Thymus (tissue), 11 donors: ENCODE measurements around the gene PKIB. TPM values are rescaled to one million over a fixed set of nuclear protein-coding genes. Genes with fewer than 3 reads are reported as not detected.
A peak's percentile ranks its signal among the peaks of the same experiment; 100 is the strongest.

Experiments
- DNase-seq, 9 donors: peaks; one replicate each; pipeline ENCODE4 v3.0.0-alpha.2; 2013; ENCODE audit warnings: low spot score in 9 of 9, low read depth in 6 of 9, missing footprints in 1 of 9
- H3K27ac ChIP-seq, 2 donors: one replicate each; pipeline ENCODE4 v1.5.1; 2013; ENCODE audit warnings: control low read depth in 1 of 2, low read depth in 1 of 2, low read length in 1 of 2, mild to moderate bottlenecking in 1 of 2, moderate library complexity in 1 of 2
- H3K27me3 ChIP-seq, 2 donors: one replicate each; pipeline ENCODE4 v1.5.1; 2013; ENCODE audit warnings: low read length in 1 of 2; ENCODE audit not compliant: control insufficient read depth in 2 of 2, insufficient read depth in 1 of 2
- H3K36me3 ChIP-seq, 2 donors: one replicate each; pipeline ENCODE4 v1.5.1; 2013; ENCODE audit warnings: low read length in 1 of 2, mild to moderate bottlenecking in 1 of 2, moderate library complexity in 1 of 2; ENCODE audit not compliant: control insufficient read depth in 2 of 2, insufficient read depth in 2 of 2
- H3K4me1 ChIP-seq, 2 donors: one replicate each; pipeline ENCODE4 v1.5.1; 2013; ENCODE audit warnings: low read length in 2 of 2; ENCODE audit not compliant: control insufficient read depth in 2 of 2, insufficient read depth in 2 of 2
- H3K4me3 ChIP-seq, 2 donors: one replicate each; pipeline ENCODE4 v1.5.1; 2013; ENCODE audit warnings: low read length in 2 of 2, control low read depth in 1 of 2, mild to moderate bottlenecking in 1 of 2
- H3K9me3 ChIP-seq, 2 donors: one replicate each; pipeline ENCODE4 v1.5.1; 2013; ENCODE audit warnings: low read length in 1 of 2, mild to moderate bottlenecking in 1 of 2; ENCODE audit not compliant: control insufficient read depth in 2 of 2, insufficient read depth in 1 of 2
- WGBS: extraction: QIAGEN DNeasy Blood & Tissue Kit; methylation state at CpG from one replicate; pipeline ENCODE4 v1.1.7; 2013; 5-methylcytosine and 5-hydroxymethylcytosine counted together
- polyA plus RNA-seq: library from polyadenylated mRNA; stranded (reverse); fragments of 200-250 nt; gene quantifications from one replicate; pipeline ENCODE4 v1.2.3, GENCODE V29; 2013
- total RNA-seq: library from RNA; stranded (reverse); fragments of 120-200 nt; gene quantifications from one replicate; pipeline ENCODE4 v1.2.4, GENCODE V29; 2013
- donor health status: healthy.

PKIB gene
- total and polyA plus RNA-seq, 2 donors, result 7.0 to 8.0 TPM

DNA sequence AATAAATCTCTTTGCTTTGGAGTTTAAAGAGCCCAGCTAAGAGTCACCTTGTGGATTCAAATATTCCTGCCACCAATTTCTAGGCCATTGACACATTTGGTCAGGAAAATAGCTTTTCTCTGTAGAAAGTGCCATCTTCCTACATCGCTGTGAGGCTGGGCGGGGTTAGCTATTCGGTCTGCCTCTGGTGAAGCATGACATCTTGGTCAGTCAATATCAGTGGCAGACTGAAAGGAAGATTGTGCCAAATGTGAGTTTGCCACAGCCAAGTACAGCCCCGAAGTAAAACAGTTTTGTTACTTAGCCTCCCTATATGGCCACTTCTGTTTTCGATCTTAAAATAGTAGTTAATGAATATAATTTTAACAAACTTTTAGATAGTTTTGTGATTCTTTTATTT, 103.9 kb downstream of the PKIB start:
- WGBS, result 94% methylated on average over 5 of the region's 5 CpGs
- DNase-seq, result no peak
- no peaks in the 10 kb centered on the region for H3K4me1 ChIP-seq
- no peaks in the 10 kb centered on the region for H3K27me3 ChIP-seq
- no peak overlapping the region for H3K4me3 ChIP-seq
- H3K9me3 ChIP-seq, result no peaks in the 10 kb centered on the region
- H3K36me3 ChIP-seq, result no peaks in the 10 kb centered on the region
- H3K27ac ChIP-seq, result no peak overlapping the region

- DNase-seq, result no peak
- H3K27ac ChIP-seq, result no peak overlapping the region
- no peaks in the 10 kb centered on the region for H3K9me3 ChIP-seq
- no peaks in the 10 kb centered on the region for H3K4me1 ChIP-seq
- WGBS, result 92% methylated on average over 2 of the region's 2 CpGs
- no peak overlapping the region for H3K4me3 ChIP-seq
- no peaks in the 10 kb centered on the region for H3K36me3 ChIP-seq
- no peaks in the 10 kb centered on the region for H3K27me3 ChIP-seq
These were observed 105.5 kb downstream of the PKIB start for GRCh38 chr6:122715725-122716124.

DNA sequence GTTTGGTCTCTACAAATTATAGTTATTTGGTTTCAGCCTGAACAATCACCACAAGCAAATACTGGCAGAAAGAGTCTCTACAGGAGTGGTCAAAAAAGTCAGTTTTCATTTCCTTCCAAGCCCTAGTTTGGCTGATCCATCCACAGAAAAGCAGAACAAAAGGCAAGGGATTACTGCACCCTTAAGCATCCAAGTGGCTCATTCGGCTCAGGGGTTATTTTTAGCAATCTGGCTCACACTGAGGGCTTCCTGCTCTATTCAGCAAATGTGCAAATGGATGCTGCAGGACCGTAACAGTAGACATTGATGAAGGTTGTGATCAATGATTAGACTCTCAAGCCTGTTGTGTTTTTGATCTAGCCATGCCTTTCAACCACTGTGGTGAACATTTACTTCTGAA, 107.1 kb downstream of the PKIB start:
- Histone ChIP-seq H3K27ac (no peak overlapping the region), H3K9me3 (no peaks in the 10 kb centered on the region), H3K27me3 (no peaks in the 10 kb centered on the region), H3K4me3 (no peak overlapping the region), H3K36me3 (no peaks in the 10 kb centered on the region), H3K4me1 (no peaks in the 10 kb centered on the region)
- peak in 1 of 9 donors; percentile 17 for DNase-seq
- 43% methylated on average over 2 of the region's 2 CpGs for WGBS

- no peaks in the 10 kb centered on the region for H3K36me3 ChIP-seq
- no peak overlapping the region for H3K27ac ChIP-seq
- H3K27me3 ChIP-seq, result no peaks in the 10 kb centered on the region
- H3K9me3 ChIP-seq, result no peaks in the 10 kb centered on the region
- H3K4me3 ChIP-seq, result no peak overlapping the region
- DNase-seq, result no peak
- no peaks in the 10 kb centered on the region for H3K4me1 ChIP-seq
- WGBS, result 91% methylated on average over 4 of the region's 4 CpGs
These were observed 108.4 kb downstream of the PKIB start for GRCh38 chr6:122718616-122719015.

GRCh38 chr6:122719176-122719575, 109.0 kb downstream of the PKIB start:
- Histone ChIP-seq H3K27me3 (no peaks in the 10 kb centered on the region), H3K9me3 (no peaks in the 10 kb centered on the region), H3K36me3 (no peaks in the 10 kb centered on the region), H3K4me3 (no peak overlapping the region), H3K27ac (no peak overlapping the region), H3K4me1 (no peaks in the 10 kb centered on the region)
- DNase-seq, result no peak

GRCh38 chr6:122722746-122723145, 112.5 kb downstream of the PKIB start:
- Histone ChIP-seq H3K4me3 (no peak overlapping the region), H3K36me3 (no peaks in the 10 kb centered on the region), H3K27me3 (no peaks in the 10 kb centered on the region), H3K27ac (no peak overlapping the region), H3K4me1 (no peaks in the 10 kb centered on the region), H3K9me3 (no peaks in the 10 kb centered on the region)
- 94% methylated on average over 4 of the region's 4 CpGs for WGBS
- DNase-seq, result no peak

DNA sequence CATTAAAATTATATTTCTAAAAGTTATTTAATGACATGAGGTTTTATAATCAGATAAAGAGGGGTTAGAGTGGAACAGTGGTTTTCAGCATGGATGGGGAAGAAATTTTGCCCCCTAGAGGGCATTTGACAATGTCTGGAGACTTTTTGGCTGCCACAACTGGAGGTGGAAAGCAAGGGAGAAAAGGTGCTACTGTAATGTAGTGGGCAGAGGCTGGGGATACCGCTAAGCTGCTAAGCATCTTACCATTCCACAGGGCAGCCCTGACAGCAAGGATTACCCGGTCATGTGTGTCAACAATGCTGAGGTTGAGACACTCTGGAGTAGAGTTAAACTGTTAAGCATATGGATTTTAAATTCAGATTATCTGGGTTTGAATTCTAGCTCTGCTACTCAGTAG, 116.4 kb downstream of the PKIB start:
- peak in 1 of 9 donors; percentile 9 for DNase-seq
- 35% methylated on average over 2 of the region's 2 CpGs for WGBS
- no peaks in the 10 kb centered on the region for H3K4me1 ChIP-seq

GRCh38 chr6:122727244-122727643, 117.0 kb downstream of the PKIB start:
- Histone ChIP-seq H3K9me3 (no peaks in the 10 kb centered on the region), H3K27ac (no peak overlapping the region), H3K4me1 (no peaks in the 10 kb centered on the region), H3K4me3 (no peak overlapping the region), H3K36me3 (no peaks in the 10 kb centered on the region), H3K27me3 (no peaks in the 10 kb centered on the region)
- DNase-seq, result no peak
- 91% methylated on average over 1 of the region's 1 CpG for WGBS

More for the DNA sequence above, 116.4 kb downstream of the PKIB start:
- no peaks in the 10 kb centered on the region for H3K9me3 ChIP-seq
- no peak overlapping the region for H3K27ac ChIP-seq
- H3K36me3 ChIP-seq, result no peaks in the 10 kb centered on the region
- H3K27me3 ChIP-seq, result no peaks in the 10 kb centered on the region
- no peak overlapping the region for H3K4me3 ChIP-seq

DNA sequence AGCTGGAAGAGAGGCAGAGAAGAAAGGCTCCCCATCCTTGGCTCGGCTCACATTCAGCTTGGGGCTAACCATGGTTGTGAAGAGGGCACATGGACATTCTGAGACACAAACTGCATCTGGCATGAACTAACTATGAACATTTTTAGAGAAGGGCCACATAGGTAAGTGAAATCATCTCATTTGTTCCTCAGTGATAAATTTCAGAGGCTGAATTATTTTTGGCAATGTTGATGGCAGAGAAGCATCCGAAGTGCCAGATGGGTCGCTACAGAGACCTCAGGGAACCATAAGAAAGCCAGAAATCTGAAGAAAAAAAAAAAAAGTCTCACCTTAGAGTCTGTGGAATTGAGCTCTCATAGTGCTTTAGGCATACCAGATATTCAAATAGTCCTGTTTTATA, 120.1 kb downstream of the PKIB start:
- H3K27me3 ChIP-seq, result no peaks in the 10 kb centered on the region
- H3K9me3 ChIP-seq, result no peaks in the 10 kb centered on the region
- H3K36me3 ChIP-seq, result no peaks in the 10 kb centered on the region
- DNase-seq, result no peak
- WGBS, result 95% methylated on average over 3 of the region's 3 CpGs
- no peak overlapping the region for H3K4me3 ChIP-seq
- H3K4me1 ChIP-seq, result no peaks in the 10 kb centered on the region
- H3K27ac ChIP-seq, result no peak overlapping the region

DNA sequence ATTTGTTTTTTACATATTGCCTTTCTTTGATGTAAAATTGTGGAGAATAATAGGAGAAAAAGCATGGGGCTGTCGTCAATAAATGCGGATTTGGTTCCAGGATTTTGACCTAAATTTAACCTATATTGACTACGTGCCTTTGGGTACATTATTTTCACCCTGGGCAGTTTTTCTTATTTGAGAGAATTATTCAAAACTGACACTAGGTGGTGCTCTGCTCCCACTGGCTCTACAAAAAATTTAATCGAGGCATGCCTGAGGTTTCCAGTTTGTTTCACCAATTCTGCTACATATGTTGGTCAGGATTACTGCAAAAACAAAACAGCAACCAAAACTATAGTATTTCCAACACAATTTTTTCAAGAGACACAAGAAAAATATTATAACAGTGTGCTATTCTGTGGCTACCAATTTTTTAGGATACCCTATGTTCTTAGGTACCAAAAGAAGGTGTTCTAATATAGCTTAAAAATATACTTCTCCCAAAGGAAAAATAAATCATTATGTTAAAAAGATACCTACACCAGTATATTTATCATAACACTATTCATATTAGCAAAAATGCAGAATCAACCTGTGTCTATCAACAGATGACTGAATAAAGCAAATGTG, 120.7 kb downstream of the PKIB start:
- Histone ChIP-seq H3K9me3 (no peaks in the 10 kb centered on the region), H3K27me3 (no peaks in the 10 kb centered on the region), H3K27ac (no peak overlapping the region), H3K4me1 (no peaks in the 10 kb centered on the region), H3K36me3 (no peaks in the 10 kb centered on the region), H3K4me3 (no peak overlapping the region)
- peak in 2 of 9 donors; percentile 17 to 31 for DNase-seq
- whole genome bisulfite sequencing, result 7% methylated on average over 4 of the region's 4 CpGs
